Measurements from ENCODE around the gene PSENEN.

The PSENEN gene

GRCh38 chr19:35734889-35735288 is 10.6 kb upstream of the PSENEN start:
- no peak for TF ChIP-seq CTCF (conservative IDR thresholded peaks at IDR 0.05; ENCODE audit: control insufficient read depth, insufficient read depth, low read depth, low read length)
- no peak overlapping the region for H3K4me3 ChIP-seq (ENCODE audit: control insufficient read depth, low read depth, low read length)
- no peak for DNase-seq (ENCODE audit: low read depth)

- no peak for DNase-seq (ENCODE audit: low read depth)
- no peak for TF ChIP-seq CTCF (conservative IDR thresholded peaks at IDR 0.05; ENCODE audit: control insufficient read depth, insufficient read depth, low read depth, low read length)
- no peak overlapping the region for H3K4me3 ChIP-seq (ENCODE audit: control insufficient read depth, low read depth, low read length)
These were observed 8.3 kb upstream of the PSENEN start for GRCh38 chr19:35736913-35737886.

- TF ChIP-seq CTCF (conservative IDR thresholded peaks at IDR 0.05; ENCODE audit: control insufficient read depth, insufficient read depth, low read depth, low read length) = no peak
- no peak overlapping the region for H3K4me3 ChIP-seq (ENCODE audit: control insufficient read depth, low read depth, low read length)
- no peak for DNase-seq (ENCODE audit: low read depth)
These were observed 7.2 kb upstream of the PSENEN start for GRCh38 chr19:35738021-35738886.

GRCh38 chr19:35738887-35739229 is 6.6 kb upstream of the PSENEN start:
- no peak overlapping the region for H3K4me3 ChIP-seq (ENCODE audit: control insufficient read depth, low read depth, low read length)
- no peak for TF ChIP-seq CTCF (conservative IDR thresholded peaks at IDR 0.05; ENCODE audit: control insufficient read depth, insufficient read depth, low read depth, low read length)
- peak; percentile 11 for DNase-seq (ENCODE audit: low read depth)

GRCh38 chr19:35739275-35740107 is 6.0 kb upstream of the PSENEN start:
- TF ChIP-seq CTCF (conservative IDR thresholded peaks at IDR 0.05; ENCODE audit: control insufficient read depth, insufficient read depth, low read depth, low read length) = no peak
- no peak for DNase-seq (ENCODE audit: low read depth)
- H3K4me3 ChIP-seq (ENCODE audit: control insufficient read depth, low read depth, low read length) = peak overlapping the region; percentile 65

- no peak for TF ChIP-seq CTCF (conservative IDR thresholded peaks at IDR 0.05; ENCODE audit: control insufficient read depth, insufficient read depth, low read depth, low read length)
- peak overlapping the region; percentile 65 for H3K4me3 ChIP-seq (ENCODE audit: control insufficient read depth, low read depth, low read length)
- no peak for DNase-seq (ENCODE audit: low read depth)
These were observed 5.4 kb upstream of the PSENEN start for GRCh38 chr19:35740108-35740422.
